CMK (cell line): ENCODE results near the gene RANBP2.

ENCODE experiments used
- DNase-seq: peaks from one replicate; pipeline ENCODE4 v3.0.0-alpha.2; 2010; ENCODE audit warnings: low read depth

RANBP2 gene

GRCh38 chr2:108778857-108779256 lies 59.6 kb downstream of the RANBP2 start:
- DNase-seq, result no peak

DNA sequence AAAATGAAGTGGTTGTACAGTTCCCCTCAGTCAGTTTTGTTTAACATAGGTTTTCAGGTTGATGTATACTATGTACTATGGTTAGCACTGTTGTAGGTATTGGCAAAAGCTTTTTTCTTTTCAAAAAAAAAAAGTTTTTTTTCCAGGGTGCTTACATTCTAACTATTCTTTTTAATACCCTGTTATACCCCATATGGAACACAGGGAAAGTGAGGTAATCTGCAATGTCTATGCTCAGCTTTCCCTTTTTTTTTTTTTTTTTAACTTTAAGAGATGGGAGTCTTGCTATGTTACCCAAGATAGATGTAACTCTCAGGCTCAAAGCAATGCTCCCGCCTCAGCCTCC lies 66.7 kb downstream of the RANBP2 start:
- DNase-seq, result no peak

DNA sequence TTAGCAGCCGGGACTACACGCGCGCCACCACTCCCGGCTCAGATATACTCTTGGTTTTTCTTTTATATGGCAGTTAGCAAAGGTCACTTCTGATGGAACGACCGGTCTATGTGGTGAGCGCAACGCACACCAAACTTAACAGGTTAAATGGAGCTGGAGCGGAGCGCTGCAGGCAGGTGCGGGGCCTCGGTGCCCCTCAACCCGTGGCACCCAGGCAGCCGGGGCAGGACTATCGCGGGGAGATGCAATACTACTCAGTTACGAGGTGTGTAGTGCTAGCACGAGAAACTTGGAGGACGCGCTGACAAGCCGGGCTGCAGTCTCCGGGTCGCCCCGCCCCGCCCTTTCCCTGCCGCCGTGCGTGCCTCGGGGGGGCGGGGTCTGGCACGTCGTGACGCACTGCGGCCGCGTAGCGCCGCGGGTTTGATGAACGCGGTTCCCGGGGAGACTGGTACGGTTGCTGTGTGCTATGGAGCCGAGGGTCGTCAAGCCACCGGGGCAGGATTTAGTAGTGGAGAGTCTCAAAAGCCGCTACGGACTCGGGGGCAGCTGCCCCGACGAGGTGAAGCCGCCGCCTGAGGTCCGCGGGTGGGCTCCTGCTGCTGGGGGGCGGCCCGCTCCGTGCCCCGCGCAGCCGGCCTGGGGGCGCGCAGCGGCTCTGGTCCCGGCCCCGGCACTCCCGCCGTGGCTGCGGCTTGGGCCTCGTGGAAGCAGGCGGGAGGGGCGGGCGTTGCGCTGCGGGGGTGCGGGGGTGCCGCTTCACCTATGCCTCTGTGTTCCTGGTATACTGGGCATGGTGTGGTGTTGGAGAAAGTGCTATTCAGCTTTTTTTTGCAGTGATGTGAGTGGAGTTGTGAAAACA lies 67.3 kb downstream of the RANBP2 start, which contains the start of gene CCDC138:
TSS of gene CCDC138 (plus strand) at position 418 of the 862 bp plus-strand sequence. CDS start at position 470, 52 bp downstream.
- DNase-seq, result peak; percentile 49

DNA sequence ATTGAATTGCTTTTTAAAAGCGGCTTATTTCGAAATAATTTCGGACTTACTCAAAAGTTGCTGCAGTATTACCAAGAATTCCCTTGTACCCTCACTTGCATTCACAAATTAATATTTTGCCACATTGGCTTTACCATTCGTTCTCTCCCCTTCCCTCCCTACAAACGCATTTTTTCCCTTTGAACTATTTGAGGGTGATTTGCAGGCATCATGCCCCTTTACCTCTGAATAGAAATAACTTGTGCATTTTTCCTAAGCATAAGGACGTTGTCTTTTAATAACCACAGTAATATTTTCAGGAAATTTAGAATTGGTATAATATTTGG lies 67.9 kb downstream of the RANBP2 start:
- DNase-seq, result no peak

GRCh38 chr2:108803045-108803736 lies 83.9 kb downstream of the RANBP2 start:
- DNase-seq, result no peak

- no peak for DNase-seq
Observed at GRCh38 chr2:108805032-108805431, 85.8 kb downstream of the RANBP2 start.

DNA sequence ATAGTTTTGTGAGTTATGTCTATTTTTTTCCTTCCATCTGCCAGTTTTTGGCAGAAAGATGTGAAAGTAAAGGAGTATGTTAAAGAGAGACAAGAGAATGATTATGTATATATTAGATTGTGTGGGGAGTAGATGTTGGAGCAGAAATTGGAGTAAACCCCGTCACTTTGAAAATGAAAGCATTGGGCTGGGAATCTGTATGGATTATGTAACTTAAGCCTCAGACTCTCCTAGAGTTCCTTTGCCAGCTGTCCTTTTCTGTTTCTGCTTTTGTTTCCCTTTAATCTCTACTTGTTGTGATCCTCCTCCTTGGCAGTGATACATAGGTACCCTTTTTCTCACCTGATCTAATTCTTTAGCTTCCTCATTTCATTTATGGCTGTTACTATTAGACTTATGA lies 86.5 kb downstream of the RANBP2 start:
- no peak for DNase-seq

GRCh38 chr2:108806371-108807113 lies 87.3 kb downstream of the RANBP2 start:
- DNase-seq, result no peak

DNA sequence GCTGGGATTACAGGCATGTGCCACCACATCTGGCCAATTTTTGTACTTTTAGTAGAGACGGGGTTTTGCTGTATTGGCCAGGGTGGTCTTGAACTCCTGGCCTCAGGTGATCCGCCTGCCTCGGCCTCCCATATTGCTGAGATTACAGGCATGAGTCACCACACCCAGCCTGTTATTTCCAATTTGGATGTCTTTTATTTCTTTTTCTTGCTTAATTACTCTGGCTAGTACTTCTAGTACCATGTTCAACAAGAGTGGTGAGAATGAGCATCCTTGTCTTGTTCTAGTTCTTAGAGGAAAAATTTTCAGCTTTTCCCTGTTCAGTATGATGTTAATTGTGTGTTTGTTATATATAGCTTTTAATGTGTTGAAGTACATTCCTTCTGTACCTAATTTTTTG lies 90.7 kb downstream of the RANBP2 start:
- no peak for DNase-seq

- DNase-seq, result no peak
Observed at GRCh38 chr2:108810993-108811957, 92.0 kb downstream of the RANBP2 start.

DNA sequence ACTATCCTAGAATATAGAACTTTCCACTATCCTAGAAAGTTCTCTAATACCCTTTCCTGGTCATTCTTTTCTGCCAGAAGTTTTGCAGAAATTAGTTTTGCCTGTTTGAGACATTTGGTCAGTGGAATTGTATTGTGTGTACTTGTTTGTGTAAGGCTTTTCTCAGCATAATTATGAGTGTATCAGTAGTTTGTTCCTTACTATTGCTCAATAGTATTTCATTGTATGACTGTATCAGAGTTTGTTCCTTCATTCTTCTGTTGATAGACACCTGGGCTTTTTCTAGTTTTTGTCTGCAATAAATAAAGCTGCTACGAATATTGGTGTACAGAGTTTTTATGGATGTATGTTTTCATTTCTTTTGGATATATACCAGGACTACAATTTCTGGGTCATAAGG lies 94.5 kb downstream of the RANBP2 start:
- no peak for DNase-seq

GRCh38 chr2:108820482-108820881 lies 101.2 kb downstream of the RANBP2 start:
- DNase-seq, result no peak

DNA sequence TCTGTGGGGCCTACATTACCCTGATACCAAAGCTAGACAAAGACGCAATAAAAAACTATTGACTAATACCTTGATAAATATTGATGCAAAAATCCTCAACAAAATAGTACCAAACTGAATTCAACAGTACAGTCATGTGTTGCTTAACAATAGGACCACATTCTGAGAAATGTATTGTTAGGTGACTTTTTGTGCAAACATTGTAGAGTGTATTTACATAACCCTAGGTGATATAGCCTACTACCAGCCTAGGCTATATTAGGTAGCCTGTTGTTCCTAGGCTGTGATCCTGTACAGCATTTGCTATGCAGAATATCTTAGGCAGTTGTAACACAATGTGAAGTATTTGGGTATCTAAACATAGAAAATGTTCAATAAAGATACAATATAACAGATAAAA lies 104.0 kb downstream of the RANBP2 start:
- no peak for DNase-seq

DNA sequence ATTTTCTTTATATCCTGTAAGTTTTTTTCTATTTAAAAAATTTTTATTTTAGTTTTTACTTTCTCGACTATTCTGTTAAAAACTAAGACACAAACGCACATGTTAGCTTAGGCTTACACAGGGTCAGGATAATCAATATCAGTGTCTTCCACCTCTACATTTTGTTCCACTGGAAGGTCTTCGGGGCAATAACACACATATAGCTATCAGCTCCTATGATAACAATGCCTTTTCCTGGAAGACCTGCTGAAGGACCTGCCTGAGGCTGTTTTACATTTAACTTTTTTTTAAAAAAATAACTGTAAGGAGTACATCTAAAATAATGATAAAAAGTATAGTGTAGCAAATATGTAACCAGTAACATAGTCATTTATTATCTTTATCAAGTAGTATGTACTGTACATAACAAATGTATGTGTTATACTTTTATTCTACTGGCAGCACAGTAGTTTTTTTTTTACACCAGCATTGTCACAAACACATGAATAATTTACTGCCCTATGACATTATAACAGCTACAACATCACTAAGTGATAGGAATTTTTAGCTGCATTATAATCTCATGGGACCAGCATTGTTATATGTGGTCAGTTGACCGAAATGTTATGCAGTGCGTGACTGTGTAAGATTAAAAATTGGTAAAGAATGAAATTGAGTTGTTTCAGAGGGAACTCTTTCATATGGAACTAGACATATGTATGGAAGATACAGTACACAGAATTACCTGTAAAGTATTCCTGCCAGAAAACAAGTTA lies 105.2 kb downstream of the RANBP2 start:
- no peak for DNase-seq

DNA sequence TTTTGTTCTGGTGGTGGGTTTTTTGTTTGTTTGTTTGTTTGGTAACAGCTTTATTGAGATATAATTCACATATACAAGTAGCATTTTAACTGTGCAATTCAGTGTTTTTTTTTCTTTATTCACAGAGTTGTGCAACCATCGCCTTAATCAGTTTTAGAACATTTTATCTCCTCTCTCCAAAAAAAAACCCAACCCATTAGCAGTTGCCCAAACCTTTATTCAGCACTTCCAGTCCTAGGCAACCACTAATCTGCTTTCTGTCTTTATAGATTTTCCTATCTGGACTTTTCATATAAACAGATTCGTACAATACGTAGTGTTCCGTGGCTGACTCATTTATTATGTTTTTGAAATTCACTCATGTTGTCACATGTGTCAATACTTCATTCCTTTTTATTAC lies 106.0 kb downstream of the RANBP2 start:
- no peak for DNase-seq

DNA sequence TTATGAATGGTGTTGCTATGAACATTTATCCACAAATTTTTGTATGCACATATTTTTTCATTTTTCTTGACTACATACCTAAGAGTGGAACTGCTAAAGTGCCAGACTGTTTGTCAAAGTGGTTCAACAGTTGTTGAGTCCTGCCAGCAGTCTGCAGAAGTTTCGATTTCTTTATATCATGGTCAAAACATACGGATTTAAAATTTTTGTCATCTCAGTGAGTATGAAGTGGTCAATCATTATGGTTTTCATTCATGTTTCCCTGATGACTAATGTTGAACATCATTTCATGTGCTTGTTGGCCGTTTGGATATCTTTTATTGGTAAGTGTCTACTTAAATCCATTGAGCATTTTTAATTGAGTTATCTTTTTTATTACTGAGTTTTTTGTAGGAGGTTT lies 106.5 kb downstream of the RANBP2 start:
- DNase-seq, result no peak

GRCh38 chr2:108829578-108830310 lies 110.5 kb downstream of the RANBP2 start:
- no peak for DNase-seq

GRCh38 chr2:108833219-108833618 lies 113.9 kb downstream of the RANBP2 start:
- no peak for DNase-seq

- no peak for DNase-seq
Observed at GRCh38 chr2:108834620-108835019, 115.3 kb downstream of the RANBP2 start.

DNA sequence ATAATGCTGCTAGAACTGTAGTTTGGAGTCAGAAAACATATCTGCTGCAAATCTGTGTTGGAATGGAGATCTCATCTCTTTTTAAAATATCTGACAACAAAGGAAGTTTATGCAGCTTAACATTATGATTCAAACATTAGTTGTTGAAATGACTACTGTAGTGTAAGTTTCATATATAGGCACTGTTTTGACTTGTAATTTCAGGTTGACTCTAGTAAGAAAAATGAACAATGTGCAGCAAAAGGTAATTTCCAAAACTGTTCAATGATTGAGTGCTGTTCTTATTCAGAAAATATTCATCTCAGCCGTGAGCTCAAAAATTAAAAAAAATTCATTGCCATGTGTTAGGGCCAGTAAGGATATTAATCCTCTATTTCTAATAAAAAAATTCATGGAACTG lies 115.8 kb downstream of the RANBP2 start:
- DNase-seq, result no peak
